IPS DF 6.9 (cell line): ENCODE results near the gene AKT3.

Experiments
- DNase-seq: peaks from one replicate; pipeline ENCODE4 v3.0.0-alpha.2; 2013; ENCODE audit warnings: low read depth, low spot score
- H3K27ac ChIP-seq: one replicate; pipeline ENCODE4 v1.5.1; 2013; ENCODE audit warnings: low read length, control low read depth
- H3K27me3 ChIP-seq: 2 replicates; pipeline ENCODE4 v1.6.1; 2013; ENCODE audit warnings: mild to moderate bottlenecking, low read length; ENCODE audit not compliant: control insufficient read depth, insufficient read depth
- H3K36me3 ChIP-seq: 2 replicates; pipeline ENCODE4 v1.6.1; 2013; ENCODE audit warnings: low read length; ENCODE audit not compliant: control insufficient read depth, insufficient read depth
- H3K4me1 ChIP-seq: 2 replicates; pipeline ENCODE4 v1.6.1; 2013; ENCODE audit warnings: low read length; ENCODE audit not compliant: control insufficient read depth, insufficient read depth
- H3K4me3 ChIP-seq: 2 replicates; pipeline ENCODE4 v1.5.1; 2013; ENCODE audit warnings: mild to moderate bottlenecking, low read length
- H3K9me3 ChIP-seq: 2 replicates; pipeline ENCODE4 v1.6.1; 2013; ENCODE audit warnings: low read length, inconsistent platforms; ENCODE audit not compliant: control insufficient read depth, insufficient read depth
- WGBS: extraction: QIAGEN DNeasy Blood & Tissue Kit; methylation state at CpG from one replicate; pipeline ENCODE4 v1.1.7; 2013; ENCODE audit warnings: mixed read lengths, missing lambda C conversion rate; ENCODE audit not compliant: insufficient read length, insufficient coverage; 5-methylcytosine and 5-hydroxymethylcytosine counted together

Gene AKT3

DNA sequence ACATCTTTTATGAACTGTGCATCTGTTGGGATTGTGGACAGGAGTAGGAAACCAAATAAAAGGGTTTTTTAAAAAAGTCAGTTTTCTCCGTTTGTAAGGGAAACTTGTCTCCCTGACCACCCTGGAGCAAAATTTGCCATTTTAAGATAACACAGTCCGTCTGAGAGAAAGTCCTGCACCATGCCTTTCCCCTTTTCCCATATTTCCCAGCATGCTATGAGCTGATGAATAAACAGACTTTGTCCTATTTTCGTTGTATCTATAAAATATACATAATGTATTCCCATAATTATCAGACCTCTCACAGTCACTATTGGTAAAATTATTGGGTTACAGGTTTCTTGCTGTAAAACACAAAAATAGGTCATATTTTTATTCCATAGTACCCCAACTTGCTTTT, 1.7 kb upstream of the AKT3 start:
- Histone ChIP-seq H3K4me3 (no peak overlapping the region), H3K36me3 (no peaks in the 10 kb centered on the region), H3K27ac (no peak overlapping the region), H3K4me1 (no peaks in the 10 kb centered on the region), H3K27me3 (no peaks in the 10 kb centered on the region), H3K9me3 (no peaks in the 10 kb centered on the region)
- WGBS: no CpG with 5 or more reads among the region's 3 CpGs
- DNase-seq: no peak

DNA sequence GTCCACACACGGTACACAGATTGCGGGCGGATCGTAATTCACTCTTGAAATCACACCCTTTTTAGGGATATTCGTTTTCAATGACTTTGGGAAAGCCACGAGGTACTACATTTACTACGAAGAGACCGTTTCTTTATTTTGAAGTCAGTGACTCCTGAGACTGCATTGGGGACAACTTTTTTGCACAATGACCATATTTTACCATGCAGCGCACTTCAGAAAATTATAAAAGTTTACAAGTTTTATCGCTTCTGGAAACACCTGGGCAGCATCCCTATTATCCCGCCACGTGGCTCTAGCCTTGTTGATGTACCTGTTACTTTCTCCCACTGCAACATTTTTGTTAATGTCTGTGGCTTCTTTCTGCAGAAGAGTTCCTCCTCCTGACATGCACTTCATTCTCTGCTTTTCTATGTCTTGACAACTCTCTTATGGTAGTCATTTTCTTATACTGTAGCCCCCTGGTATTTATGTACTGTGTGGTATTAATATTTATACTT, 1.3 kb upstream of the AKT3 start:
- no CpG with 5 or more reads among the region's 12 CpGs for WGBS
- no peaks in the 10 kb centered on the region for H3K9me3 ChIP-seq
- H3K4me3 ChIP-seq: peak overlapping the region; percentile 97; the same call in 1 of the 2 replicates
- H3K27me3 ChIP-seq: no peaks in the 10 kb centered on the region
- no peaks in the 10 kb centered on the region for H3K4me1 ChIP-seq
- H3K27ac ChIP-seq: no peak overlapping the region
- no peak for DNase-seq
- H3K36me3 ChIP-seq: no peaks in the 10 kb centered on the region

DNA sequence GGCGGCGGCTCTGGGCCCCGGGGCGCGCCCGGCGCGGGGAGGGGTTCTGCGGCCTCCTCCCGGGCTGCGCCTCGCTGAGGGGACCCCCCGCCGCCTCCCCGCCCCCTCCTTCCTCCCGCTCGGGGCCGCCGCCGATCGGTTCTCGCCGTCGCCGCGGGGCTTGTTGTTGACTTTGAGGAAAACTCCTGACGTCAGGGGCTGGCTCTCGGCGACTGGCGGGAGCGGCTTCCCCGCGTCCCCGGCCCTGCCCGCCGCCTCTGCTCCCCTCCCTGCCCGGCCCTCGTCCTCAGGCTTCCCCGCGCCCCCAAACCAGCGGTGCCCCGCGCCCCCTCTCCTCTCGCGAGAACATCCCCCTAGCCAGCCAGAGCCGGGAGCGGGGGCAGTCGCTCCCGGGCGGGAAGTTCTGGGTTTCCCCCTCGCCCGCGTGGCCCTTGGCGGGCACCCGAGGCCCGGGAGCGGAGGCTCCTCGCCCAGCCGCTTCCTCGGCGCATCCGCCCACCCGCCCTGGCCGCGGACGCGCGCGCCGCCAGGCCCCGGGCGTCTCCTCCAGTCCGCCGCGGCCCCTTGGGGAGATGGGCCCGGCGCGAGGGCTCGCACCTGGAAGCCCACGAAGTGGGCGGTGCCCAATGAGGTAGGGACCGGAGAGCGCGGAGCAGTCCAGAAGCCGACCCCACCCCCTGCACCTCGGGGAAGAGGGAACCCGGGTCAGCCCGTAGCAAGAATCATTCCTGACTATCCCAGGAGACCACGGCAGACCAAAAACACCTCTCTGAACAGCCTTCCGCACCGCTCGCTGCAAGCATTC, 611 bp upstream of the AKT3 start:
- Histone ChIP-seq H3K36me3 (no peaks in the 10 kb centered on the region), H3K27ac (no peak overlapping the region), H3K27me3 (no peaks in the 10 kb centered on the region), H3K4me1 (no peaks in the 10 kb centered on the region), H3K9me3 (no peaks in the 10 kb centered on the region), H3K4me3 (peak overlapping the region; percentile 97; the same call in 1 of the 2 replicates)
- WGBS: no CpG with 5 or more reads among the region's 92 CpGs
- DNase-seq: no peak

DNA sequence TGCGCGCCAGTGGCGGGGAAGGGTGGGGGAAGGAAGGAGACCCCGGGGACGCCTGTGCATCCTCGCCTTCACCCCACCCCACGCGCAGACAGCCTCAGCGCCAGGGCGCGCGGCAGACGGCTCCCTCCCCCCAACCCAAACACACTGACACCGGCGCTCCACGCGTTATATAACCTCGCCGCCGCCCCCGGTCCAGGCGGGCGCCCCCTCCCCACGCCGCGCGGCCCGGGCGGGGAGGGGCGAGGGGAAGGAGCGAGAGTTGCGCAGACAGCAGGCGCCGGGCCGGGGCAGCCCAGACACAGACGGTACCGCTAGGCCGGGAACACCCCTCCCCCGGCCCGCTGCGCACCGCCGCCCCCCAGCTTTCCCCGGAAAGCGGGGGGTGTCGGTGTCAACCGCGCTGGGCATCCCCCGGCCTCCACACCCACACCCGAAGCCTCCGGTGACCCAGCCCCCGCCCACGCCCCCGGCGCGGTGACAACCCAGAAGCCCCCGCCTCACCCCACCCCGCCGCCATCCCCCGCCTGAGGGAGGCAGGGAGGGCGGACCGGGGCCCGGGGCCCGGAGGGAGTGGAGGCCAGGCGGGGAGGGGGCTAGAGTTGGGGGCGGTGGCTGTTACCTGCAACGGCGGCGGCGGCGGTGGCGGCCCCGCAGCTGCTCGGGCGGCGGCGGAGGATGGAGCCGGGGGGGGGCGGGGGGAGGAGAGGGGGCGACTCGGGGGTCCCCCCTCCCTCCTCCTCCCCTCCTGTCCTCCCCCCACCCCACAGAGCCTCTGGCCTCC, 432 bp downstream of the AKT3 start:
- Histone ChIP-seq H3K36me3 (no peaks in the 10 kb centered on the region), H3K9me3 (no peaks in the 10 kb centered on the region), H3K4me3 (peak overlapping the region; percentile 97), H3K27me3 (no peaks in the 10 kb centered on the region), H3K4me1 (no peaks in the 10 kb centered on the region), H3K27ac (no peak overlapping the region)
- WGBS: no CpG with 5 or more reads among the region's 81 CpGs
- no peak for DNase-seq

DNA sequence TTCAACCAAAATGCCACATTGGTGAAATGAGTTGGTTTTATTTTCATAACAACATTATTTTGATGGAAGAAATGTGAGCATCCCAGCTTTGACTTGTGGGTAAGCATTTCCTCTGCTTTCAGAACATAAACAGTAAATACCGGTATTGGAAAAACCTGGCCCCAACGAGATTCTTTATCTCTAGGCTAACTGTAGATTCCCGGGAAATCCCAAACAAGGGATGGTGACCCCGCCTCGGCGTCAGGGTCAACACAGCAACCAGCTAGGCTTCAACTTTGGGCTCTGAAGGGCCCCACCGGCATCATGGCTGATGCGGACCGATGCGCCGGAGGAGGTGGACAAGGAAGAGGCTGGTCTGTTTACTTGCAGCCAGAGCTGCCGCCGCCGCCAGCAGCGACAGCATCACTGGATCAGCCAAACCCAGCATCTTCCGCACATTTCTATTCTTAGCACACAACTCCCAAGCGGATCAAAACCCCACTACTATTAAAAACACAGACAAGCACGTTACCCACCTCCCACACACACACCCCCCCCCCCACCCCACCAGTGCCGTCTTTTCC, 1.1 kb downstream of the AKT3 start:
- no CpG with 5 or more reads among the region's 19 CpGs for WGBS
- Histone ChIP-seq H3K27me3 (no peaks in the 10 kb centered on the region), H3K27ac (no peak overlapping the region), H3K4me1 (no peaks in the 10 kb centered on the region), H3K9me3 (no peaks in the 10 kb centered on the region), H3K4me3 (peak overlapping the region; percentile 97), H3K36me3 (no peaks in the 10 kb centered on the region)
- DNase-seq: no peak

DNA sequence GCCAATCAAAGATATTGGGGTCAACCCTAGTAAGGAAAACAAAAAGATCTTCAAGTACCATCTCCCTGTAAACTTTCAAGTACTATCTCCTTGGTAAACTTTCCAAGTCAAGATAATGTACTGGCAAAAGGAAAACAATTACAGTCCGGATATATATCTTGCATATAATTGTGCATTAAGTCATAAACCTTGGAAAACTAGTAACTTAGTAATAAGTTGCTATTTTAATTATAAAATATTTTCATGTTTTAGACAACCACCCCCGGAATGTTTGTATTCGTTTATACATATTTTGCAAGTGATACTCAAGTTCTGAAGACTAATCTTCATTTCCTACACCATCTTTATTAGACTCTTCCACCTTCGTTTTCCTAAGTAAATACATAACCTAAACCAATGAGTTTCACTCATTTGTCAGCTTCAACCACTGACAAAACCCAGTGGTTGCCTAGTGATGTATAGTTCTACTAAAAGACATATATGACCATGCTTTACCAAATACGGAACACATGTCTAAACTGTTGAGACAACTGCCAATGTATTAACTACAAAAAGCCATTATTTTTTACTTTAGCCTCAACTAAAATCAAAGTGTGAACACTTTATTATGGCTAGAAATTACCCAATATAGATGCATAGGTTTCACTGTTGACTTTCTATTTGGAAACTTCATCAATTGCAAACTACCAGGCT, 1.7 kb downstream of the AKT3 start:
- no peak for DNase-seq
- peak overlapping the region; percentile 97; the same call in 1 of the 2 replicates for H3K4me3 ChIP-seq
- no peaks in the 10 kb centered on the region for H3K36me3 ChIP-seq
- no peak overlapping the region for H3K27ac ChIP-seq
- no peaks in the 10 kb centered on the region for H3K27me3 ChIP-seq
- no peaks in the 10 kb centered on the region for H3K9me3 ChIP-seq
- WGBS: no CpG with 5 or more reads among the region's 5 CpGs
- H3K4me1 ChIP-seq: no peaks in the 10 kb centered on the region

DNA sequence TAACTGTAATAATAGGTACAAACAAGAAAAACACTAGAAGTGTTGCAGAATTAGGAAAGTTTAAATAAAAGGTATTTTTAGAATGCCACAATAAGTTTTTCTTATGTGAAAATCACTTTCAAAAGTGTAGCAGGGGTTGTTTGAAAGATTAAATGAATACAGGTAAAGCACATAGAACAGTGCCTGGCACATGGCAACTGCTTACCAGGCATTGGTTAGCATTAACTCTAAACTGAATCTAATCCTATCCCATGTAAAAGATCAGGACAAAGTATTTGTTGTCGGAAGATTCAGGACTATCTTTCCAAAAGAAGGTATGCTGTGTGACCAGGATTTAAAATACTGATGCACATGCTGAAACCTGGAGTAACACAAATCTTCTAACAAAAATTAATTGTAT, 3.3 kb downstream of the AKT3 start:
- no peak overlapping the region for H3K27ac ChIP-seq
- DNase-seq: no peak
- no peaks in the 10 kb centered on the region for H3K27me3 ChIP-seq
- H3K4me1 ChIP-seq: no peaks in the 10 kb centered on the region
- H3K36me3 ChIP-seq: no peaks in the 10 kb centered on the region
- H3K4me3 ChIP-seq: no peak overlapping the region
- H3K9me3 ChIP-seq: no peaks in the 10 kb centered on the region
- WGBS: no CpG with 5 or more reads among the region's 1 CpG

DNA sequence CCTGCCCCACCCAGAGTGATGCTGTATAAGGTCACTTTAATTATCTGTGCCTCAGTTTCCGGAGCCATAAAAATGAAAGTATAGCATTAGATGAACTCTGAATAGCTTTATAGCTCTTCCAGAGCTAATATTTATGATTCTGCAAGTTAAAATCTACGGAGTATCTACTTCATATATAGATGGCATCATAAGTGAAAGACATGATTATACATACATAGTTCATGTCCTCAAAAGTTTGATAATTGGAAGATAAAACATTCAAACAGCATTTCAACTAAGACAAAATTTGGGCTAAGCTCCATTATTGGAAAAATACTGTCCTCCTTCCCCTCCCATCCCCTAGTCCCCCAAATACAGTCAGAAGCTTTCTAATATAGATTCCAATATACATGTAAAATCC, 4.2 kb downstream of the AKT3 start:
- no peaks in the 10 kb centered on the region for H3K9me3 ChIP-seq
- no peak for DNase-seq
- no peaks in the 10 kb centered on the region for H3K27me3 ChIP-seq
- H3K4me3 ChIP-seq: no peak overlapping the region
- no peaks in the 10 kb centered on the region for H3K4me1 ChIP-seq
- no CpG with 5 or more reads among the region's 2 CpGs for WGBS
- no peak overlapping the region for H3K27ac ChIP-seq
- H3K36me3 ChIP-seq: no peaks in the 10 kb centered on the region

DNA sequence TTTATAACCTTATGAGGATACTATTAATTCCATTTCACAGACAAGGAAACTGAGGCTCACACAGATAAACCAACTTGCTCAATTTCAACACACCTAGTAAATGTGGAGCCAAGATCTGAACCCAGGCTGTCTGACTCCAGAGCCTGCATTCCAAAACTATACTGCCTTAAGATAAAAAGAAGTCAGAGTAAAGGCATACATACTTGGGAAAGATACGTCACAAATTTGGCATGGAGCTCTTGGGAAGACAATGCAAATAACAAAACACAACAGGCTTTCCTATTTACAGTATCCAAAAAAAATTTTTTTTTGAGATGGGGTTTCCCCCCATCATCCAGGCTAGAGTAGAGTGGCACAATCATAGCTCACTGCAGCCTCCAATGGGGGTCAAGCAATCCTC, 5.9 kb downstream of the AKT3 start:
- H3K27ac ChIP-seq: no peak overlapping the region
- no peak overlapping the region for H3K4me3 ChIP-seq
- DNase-seq: no peak
- H3K9me3 ChIP-seq: no peaks in the 10 kb centered on the region
- no CpG with 5 or more reads among the region's 1 CpG for WGBS
- no peaks in the 10 kb centered on the region for H3K4me1 ChIP-seq
- no peaks in the 10 kb centered on the region for H3K27me3 ChIP-seq
- no peaks in the 10 kb centered on the region for H3K36me3 ChIP-seq

DNA sequence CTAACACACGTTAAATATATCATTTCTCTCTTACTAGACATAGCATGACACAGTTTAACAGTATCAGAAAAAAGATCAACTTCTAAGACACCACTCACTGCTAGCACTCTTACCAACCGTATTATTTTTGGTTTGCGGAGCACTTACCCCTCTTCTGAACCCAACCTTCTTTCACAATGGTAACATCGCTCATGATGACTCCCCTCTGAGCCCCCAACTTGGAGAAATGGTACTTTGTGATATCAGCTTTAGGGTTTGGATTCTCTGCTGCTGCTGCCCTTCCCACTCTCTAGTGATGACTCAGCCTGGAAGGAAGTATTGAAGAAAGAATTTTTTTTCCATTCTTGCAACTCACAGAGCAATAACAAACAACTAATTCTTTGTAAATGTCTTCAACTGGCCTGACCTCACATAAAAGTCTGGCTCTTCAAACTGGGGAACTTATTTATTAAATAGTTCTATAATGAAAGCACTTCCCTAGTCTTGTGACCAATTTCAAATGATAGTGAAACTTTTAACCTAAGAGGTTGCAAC, 7.0 kb downstream of the AKT3 start:
- 100% methylated on average over 1 of the region's 4 CpGs for WGBS
- no peak overlapping the region for H3K27ac ChIP-seq
- no peaks in the 10 kb centered on the region for H3K9me3 ChIP-seq
- no peaks in the 10 kb centered on the region for H3K27me3 ChIP-seq
- H3K4me3 ChIP-seq: no peak overlapping the region
- no peaks in the 10 kb centered on the region for H3K36me3 ChIP-seq
- no peaks in the 10 kb centered on the region for H3K4me1 ChIP-seq
- DNase-seq: no peak
